ENCODE measurements around the gene CYP24A1.

CYP24A1 gene

GRCh38 chr20:54155736-54156317, 18.0 kb downstream of the CYP24A1 start:
- DNase-seq, result no peak

- no peak for DNase-seq
Measured at GRCh38 chr20:54154439-54154838, 19.3 kb downstream of the CYP24A1 start.

GRCh38 chr20:54153847-54154246, 19.9 kb downstream of the CYP24A1 start:
- no peak for DNase-seq

- no peak for DNase-seq
Measured at GRCh38 chr20:54153041-54153327, 20.8 kb downstream of the CYP24A1 start.

- DNase-seq, result no peak
Measured at GRCh38 chr20:54152227-54153040, 21.4 kb downstream of the CYP24A1 start.

GRCh38 chr20:54151511-54152226, 22.1 kb downstream of the CYP24A1 start:
- no peak for DNase-seq

- no peak for DNase-seq
Measured at GRCh38 chr20:54151075-54151439, 22.7 kb downstream of the CYP24A1 start.

- DNase-seq, result no peak
Measured at GRCh38 chr20:54149765-54150264, 24.0 kb downstream of the CYP24A1 start.

- no peak for DNase-seq
Measured at GRCh38 chr20:54148947-54149764, 24.6 kb downstream of the CYP24A1 start.

- DNase-seq, result no peak
Measured at GRCh38 chr20:54146672-54147071, 27.1 kb downstream of the CYP24A1 start.

- no peak for DNase-seq
Measured at GRCh38 chr20:54144847-54145414, 28.9 kb downstream of the CYP24A1 start.

- DNase-seq, result no peak
Measured at GRCh38 chr20:54140927-54141566, 32.7 kb downstream of the CYP24A1 start.

- DNase-seq, result no peak
Measured at GRCh38 chr20:54140486-54140885, 33.3 kb downstream of the CYP24A1 start.

GRCh38 chr20:54140067-54140466, 33.7 kb downstream of the CYP24A1 start:
- DNase-seq, result no peak

GRCh38 chr20:54139188-54139587, 34.6 kb downstream of the CYP24A1 start:
- no peak for DNase-seq

GRCh38 chr20:54138427-54138826, 35.4 kb downstream of the CYP24A1 start:
- DNase-seq, result no peak

- DNase-seq, result no peak
Measured at GRCh38 chr20:54137115-54137514, 36.7 kb downstream of the CYP24A1 start.

GRCh38 chr20:54134445-54135220, 39.2 kb downstream of the CYP24A1 start:
- no peak for DNase-seq

- no peak for DNase-seq
Measured at GRCh38 chr20:54133434-54134427, 40.1 kb downstream of the CYP24A1 start.
